Posterior vena cava (tissue), 2 donors: Measurements from ENCODE around the gene ARID1A. TPM values are rescaled to one million over a fixed set of nuclear protein-coding genes. Genes with fewer than 3 reads are reported as not detected.
"Not testable (repeated sequence)": the region's sequence is repeated elsewhere in the genome, so short reads cannot be mapped to it uniquely, and the experiment has no call there.

Source experiments
- DNase-seq: peaks from one replicate; pipeline ENCODE4 v3.0.0-alpha.2; 2020; ENCODE audit warnings: low spot score
- intact Hi-C, 2 donors: fragments of 100-400 bp; cut with DNase I; formaldehyde crosslinking; loops; one replicate each; pipeline versions ENCODE4 v1.14.1 to v1.14.2; 2022 to 2023
- long read RNA-seq, 2 donors: library from polyadenylated mRNA; unstranded; transcript quantifications; one replicate each; pipeline ENCODE4 v2.0.0, GENCODE V29; 2020 to 2021
- total RNA-seq, 2 donors: library from RNA; stranded (reverse); fragmentation: NEBNext Ultra II Directional; extraction: Animal tissue kit (Norgen Biotek cat#: 25700); gene quantifications; one replicate each; pipeline ENCODE4 v1.2.1, GENCODE V29; 2021
- donor health status: DM: yes; HTN: yes; CAD: no.
- donor health status: DM: yes; HTN: yes; CAD: no.

Gene ARID1A
- 10 to 100 TPM; 48.1 to 48.6 TPM for total RNA-seq
- long read RNA-seq, donor 1, transcript ARID1A-217 (1 exons, 3,046 nt): major isoform, 8 of 23 reads
- long read RNA-seq, donor 1, partial matches to known transcripts: 12 of 23 reads
- long read RNA-seq, donor 1, other reads (novel, unspliced or antisense): 3 of 23 reads
- long read RNA-seq, donor 2, transcript ARID1A-217 (1 exons, 3,046 nt): major isoform, 24 of 32 reads
- long read RNA-seq, donor 2, partial matches to known transcripts: 5 of 32 reads
- long read RNA-seq, donor 2, other reads (novel, unspliced or antisense): 3 of 32 reads

DNA sequence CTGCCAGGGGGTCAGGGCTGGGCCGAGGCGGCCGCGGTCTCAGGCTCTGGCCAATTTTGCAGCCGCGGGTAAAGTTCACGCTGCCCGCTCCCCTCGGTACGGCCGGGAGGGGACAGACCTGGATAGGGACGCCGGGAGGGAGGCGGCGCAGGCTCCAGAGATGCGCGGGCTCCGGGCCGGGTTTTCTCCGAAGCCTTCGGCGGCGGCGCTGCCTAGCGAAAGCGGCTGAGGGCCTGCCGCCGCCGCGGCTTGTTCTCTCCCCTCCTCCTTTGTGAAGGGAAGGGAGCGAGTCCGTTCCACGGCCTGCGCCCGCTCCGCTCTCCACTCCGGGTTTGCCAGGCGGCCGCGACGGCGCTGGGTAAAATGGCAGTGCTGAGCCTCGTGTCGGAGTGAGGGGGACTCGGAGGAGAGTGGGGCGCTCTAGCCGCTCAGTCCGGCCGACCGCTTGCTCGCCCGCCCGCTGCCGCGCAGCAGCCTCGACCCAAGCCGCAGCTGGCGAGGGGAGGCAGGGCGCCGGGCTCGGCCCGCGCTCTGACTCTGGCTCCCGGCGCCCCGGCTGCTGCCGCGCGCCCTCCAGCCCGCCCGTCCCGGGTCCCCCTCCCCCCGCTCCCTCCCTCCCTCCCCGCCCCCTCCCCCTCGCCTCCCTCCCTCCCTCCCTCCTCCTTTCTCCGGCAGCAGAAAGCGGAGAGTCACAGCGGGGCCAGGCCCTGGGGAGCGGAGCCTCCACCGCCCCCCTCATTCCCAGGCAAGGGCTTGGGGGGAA lies at the start of gene ARID1A:
Gene ARID1A, plus strand, starts transcription at position 660 of the 763 bp plus-strand sequence. CDS start 389 bp downstream, outside the sequence.
- intact Hi-C loops: loop anchor here (5.0 kb wide), 2 partner anchors 77 to 92 kb away; partner anchors contain the start of gene PIGV (in 1 of the 2)

DNA sequence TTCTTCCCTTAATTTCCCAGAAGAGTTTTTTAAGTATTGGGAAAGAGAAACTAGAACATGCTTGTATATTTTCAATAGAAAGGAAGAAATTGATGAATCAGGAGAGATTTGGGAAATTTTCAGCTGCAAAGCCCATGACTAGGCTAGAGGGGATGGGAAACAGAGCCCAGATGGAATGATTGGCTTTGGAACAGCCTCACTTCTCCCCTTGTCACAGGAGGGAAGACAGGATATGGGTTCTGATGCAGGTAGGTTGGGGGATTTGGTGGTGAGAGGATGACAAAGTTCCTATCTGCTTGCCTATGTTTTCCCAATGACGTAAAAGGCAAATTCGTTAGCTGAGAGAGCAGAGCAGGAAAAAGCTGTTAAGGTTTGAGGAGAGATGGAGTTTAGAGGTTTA lies 31.0 kb upstream of the ARID1A start:
- DNase-seq: no peak
- intact Hi-C loops: no loop called here

More for the DNA sequence above, at the start of gene ARID1A:
- peak; percentile 99 for DNase-seq

DNA sequence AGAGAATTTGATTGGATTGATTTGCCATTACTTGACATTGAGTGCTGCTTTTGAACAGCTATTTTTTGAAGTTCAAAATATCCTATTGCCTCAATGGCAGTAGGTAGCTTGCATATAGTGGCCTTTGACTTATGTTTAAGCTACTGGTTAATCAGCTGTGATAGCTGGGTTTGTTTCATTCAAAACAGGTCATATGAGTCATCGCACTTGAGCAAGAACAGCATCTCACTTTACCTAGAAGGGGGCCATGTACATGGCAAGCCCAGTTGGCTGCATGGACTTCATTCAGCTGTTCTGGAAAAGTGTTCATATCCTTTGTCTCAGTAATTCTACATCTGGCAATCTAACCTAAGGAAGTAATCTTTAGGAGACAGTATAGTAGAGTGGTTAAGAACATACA lies 29.0 kb upstream of the ARID1A start:
- DNase-seq: no peak
- intact Hi-C loops: no loop called here

DNA sequence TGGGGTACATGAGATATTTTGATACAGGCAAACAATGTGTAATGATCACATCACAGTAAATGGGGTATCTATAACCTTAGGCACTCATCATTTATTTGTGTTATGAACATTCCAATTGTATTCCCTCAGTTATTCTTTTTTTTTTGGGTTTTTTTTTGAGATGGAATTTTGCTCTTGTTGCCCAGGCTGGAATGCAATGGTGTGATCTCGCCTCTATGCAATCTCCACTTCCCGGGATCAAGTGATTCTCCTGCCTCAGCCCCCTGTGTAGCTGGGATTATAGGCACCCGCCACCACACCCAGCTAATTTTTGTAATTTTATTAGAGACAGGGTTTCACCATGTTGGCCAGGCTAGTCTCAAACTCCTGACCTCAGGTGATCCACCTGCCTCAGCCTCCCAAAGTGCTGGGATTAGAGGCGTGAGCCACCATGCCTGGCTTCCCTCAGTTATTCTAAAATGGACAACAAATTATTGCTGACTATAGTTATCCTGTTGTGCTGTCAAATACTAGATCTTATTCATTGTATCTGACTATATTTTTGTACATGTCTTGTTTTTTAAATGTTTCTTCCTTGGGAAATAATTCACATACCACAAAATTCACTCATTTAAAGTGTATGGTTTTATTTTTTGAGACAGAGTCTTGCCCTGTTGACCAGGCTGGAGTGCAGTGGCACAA lies 27.6 kb upstream of the ARID1A start:
- intact Hi-C loops, DNase-seq: not testable (repeated sequence)

DNA sequence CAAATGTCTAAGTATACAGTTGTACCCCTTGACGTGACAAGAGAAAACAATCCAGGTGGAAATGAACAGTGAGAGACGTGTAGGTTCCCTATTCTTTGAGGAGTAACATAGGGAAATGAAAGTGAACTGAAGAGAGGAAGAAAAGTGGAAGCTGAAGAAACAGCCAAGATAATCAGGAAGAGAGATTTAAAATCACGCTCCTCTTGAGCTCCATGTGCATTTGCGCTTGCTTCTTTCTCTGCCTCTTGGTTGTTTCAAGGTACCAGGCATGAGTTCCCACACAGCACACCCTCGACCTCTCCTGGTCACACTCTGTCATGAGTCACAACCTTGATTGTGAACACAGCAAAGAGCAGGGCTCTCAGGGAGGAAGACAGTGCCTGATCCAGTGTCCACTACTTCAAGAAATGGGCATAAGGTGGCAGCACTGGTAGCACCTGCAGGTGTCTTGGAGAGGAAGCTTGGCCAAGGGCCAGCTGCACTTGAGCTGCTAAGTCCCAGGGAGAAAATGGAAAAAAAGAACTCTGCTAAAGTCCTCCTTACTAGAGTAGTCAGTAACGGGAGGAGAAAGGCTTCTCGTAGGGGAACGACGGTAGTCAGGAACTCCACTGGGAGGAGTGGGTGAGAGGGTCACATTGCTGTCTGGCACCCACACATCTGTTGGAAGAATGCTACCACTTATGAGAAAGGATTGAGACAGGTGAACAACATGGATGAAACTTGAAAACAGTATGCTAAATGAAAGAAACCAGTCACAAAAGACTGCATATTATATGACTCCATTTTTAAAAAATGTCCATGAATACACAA lies 18.3 kb upstream of the ARID1A start:
- intact Hi-C loops: no loop called here
- no peak for DNase-seq

DNA sequence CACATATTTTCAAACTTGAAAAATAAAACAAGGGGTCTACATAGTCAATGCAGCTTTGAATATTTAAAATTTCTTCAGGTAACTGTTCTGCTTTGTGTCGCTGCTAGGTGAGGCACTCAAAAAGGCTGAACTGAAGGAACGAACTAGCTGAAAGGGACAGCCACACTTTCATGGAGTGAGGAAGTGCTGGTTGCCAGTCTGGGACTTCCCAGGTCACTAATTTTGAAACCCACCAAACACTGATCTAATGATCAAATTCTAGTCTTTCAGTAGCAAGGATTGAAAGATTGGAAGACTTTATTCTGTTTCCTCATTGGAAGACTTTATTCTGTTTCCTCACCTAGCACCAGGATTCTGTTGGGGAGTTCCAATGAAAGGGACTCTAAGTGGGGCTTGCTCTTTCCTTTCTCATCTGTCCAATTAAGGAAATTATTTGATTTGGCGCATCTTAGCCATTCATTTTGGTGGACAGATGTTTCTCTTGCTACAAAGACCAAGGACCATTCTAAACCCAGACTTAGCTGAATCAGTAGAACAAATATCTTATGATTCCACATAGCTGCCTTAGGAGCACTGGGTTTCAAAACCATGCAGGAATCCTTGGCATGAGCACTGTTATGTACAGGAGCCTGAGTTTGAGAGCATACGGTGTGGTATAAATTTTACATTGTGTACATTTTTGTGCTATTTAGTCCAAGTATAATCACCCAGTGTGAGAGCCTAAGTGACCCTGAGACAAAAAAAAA lies 10.9 kb upstream of the ARID1A start:
- intact Hi-C loops: loop anchor here in 1 of 2 donors (5.0 kb wide), 1 partner anchor 78 kb away; no protein-coding TSS in a partner anchor
- no peak for DNase-seq

DNA sequence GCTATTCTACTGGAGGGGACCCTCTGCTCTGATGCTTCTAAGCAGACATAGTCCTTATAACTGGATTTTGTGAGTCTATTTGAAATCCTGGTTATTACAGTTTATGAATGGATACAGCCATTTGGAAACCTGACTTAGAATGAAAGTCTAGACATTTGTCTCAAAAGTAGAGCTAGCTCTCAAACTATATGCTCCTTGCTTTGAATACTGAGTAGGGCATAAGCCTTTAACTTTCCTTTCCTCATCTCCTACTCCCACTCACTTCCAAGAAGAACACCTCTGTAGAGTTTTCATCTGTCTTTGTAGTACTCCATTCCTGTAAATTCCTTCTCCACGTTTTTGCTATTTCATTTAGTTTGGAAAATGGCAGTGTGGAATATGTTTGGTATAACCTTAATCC lies 9.0 kb upstream of the ARID1A start:
- intact Hi-C loops: loop anchor here in 1 of 2 donors (5.0 kb wide), 1 partner anchor 79 kb away; no protein-coding TSS in a partner anchor
- DNase-seq: no peak

DNA sequence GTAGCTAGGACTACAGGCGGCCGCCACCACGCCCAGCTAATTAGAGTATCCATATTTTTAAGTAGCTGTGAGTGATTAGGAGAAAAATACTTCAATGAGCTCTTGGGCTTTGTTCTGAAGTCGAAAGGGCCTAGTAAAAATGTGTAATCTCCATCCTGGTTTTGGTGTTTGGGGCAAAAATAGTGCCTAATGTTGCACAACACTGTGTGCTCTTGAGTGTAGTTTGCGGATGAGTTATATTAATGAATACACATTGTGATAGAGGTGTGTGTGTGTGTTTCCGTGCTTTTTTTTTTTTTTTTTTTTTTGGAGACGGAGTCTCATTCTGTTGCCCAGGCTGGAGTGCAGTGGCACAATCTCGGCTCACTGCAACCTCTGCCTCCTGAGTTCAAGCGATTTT lies 6.3 kb upstream of the ARID1A start:
- no peak for DNase-seq
- intact Hi-C loops: loop anchor here in 1 of 2 donors (5.0 kb wide), 1 partner anchor 82 kb away; no protein-coding TSS in a partner anchor

DNA sequence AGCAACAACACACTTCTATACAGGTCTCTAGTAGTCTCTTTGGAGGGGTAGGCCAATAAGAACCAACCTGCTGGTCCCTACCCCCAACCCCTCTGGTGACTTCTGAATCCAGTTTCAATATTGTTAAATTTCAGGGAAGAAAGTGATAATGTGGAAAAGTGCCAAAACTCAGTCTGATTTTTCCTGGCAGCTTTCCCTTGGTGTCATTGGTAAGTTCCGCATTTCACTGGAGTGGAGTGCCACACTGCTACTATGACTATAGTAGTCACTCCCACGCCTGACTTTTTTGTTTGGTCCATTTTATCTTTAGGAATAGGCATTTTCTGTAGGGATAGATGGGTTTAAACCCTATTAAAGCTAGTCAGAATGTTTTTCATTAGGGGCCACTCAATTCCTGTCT lies 5.7 kb upstream of the ARID1A start:
- DNase-seq: no peak
- intact Hi-C loops: loop anchor here in 1 of 2 donors (5.0 kb wide), 1 partner anchor 97 kb away; the partner anchor contains the start of gene PIGV

DNA sequence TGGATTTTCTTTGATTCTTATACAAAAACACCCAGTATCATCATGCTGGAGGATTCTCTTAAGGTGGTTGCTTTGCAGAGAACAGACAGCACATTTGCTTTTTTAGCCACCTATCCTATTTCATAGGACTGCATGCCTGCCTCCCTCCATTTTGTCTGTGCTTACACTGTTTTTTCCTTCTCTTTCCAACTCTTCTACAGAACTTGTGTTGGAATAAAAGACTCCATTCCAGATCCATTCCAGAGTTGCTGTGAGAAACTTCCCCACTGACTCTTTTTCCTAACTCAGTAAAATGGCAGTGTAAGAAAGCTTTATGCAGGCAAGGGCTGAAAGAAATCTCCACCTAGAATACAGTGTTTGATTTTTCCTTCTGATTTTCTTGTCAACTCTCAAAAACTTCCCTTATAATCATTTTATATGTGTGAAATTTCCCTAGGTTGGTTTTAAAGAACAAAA lies 5.2 kb upstream of the ARID1A start:
- intact Hi-C loops: loop anchor here in 1 of 2 donors (5.0 kb wide), 1 partner anchor 97 kb away; the partner anchor contains the start of gene PIGV

DNA sequence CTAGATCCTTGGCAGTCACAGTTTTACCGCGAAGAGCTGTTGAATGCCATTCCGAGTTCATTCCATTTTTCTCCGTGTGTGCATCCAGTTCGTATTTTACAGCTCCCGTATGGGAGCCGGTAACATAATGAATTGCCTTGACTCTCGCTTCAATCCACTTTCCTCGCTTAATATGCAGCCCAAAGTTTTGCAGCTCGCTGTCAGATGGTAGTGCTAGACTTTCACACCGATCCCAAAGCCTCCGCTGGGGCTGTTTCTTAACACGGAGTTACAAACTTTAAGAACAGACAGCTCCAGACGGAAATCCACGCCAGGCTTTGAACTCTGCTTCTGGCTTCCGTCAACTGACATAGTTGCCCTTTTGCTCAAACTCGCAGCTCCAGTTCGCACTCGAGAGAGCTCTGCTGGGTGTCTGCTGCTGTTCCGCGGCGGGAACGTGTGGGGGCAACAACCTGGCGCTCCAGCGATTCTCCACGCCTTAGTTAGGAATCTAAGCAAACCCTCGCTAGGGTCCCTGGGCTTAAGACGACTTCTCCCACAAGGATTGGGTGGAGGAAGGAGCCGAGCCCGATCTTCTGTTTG lies 3.5 kb upstream of the ARID1A start:
- intact Hi-C loops: loop anchor here in 1 of 2 donors (5.0 kb wide), 1 partner anchor 95 kb away; the partner anchor contains the start of gene PIGV
- DNase-seq: peak; percentile 93

More for the DNA sequence above, 5.2 kb upstream of the ARID1A start:
- DNase-seq: no peak

DNA sequence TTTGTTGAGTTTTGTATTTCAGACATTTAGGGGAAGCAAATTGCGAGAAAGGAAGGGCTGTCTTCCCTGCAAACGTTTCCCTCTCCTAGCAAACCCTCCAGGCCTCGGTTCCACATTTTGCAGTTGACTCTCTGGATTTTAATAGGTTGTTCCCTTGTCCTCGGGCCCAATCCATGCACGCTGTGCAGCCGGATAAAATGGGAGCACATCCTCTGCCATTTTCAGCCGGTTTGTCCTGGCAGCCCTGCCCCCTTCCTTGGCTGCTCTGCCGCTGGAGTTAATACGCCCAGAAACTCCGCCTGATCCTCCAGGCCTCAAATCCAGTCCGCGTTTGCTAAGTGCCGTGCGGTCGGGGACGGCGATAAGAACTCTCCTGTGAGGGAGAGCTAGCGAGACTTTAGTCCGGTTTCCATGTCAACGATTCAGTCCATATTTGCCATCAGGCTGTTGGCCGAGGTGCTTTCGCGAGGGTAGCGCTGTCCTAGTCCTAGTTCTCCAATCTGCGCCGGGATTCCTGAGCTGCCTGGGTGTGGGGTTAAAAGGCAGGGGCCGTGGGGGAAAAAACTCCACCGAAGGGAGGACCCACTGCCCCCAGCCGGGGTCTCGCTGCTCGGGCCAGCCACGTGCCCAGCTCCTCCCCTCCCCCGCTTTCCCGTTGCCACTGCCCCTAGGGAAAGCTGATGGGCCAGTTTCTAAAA lies 2.9 kb upstream of the ARID1A start:
- intact Hi-C loops: loop anchor here in 1 of 2 donors (5.0 kb wide), 1 partner anchor 94 kb away; the partner anchor contains the start of gene PIGV
- DNase-seq: peak; percentile 97

DNA sequence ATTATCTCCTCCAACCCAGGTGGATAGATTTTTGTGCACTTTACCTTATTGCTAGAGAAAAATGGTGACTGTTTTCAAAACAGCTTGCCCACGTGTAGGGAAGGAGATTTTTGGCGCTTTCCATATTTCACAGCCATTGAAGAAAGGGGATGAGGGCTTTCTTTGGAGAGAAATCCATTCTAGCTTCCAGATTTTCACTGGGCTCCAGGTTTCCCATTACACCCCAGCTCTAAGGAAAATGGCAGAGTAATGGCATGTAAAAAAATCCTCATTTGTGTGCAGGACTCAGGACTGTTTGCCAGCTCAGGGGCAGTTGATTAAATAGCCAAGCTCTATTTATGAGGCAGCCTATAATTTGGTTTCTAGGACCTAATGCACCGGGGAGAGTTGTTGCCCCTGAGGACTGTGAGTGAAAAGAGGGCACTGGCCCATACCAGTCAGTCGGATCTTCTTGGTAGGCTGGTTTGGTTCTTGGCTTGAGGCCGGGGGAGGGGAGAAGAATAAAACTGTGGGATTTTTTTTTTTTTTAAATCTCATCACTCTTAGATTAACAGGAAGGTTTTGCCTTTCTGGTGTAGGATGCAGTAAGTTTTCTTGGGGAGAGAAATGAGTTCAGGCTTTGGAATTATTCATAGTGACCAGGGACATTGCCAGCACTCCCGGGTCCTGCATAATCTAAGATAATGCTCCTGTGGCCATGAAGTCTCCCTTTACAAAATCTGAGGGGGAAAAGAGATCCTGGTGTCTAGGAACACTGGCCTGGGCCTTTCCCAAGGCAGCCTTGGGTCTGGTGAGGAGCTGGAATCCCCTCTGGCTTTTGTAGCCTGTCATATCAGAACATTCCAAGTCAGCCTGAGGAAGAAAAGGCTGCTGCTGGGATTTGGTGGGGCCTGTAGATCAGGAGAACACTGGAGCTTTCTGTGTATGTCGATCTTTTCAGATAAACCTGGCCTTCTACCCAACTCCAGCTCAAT lies 1.9 kb upstream of the ARID1A start:
- intact Hi-C loops: loop anchor here in 1 of 2 donors (5.0 kb wide), 1 partner anchor 93 kb away; the partner anchor contains the start of gene PIGV
- DNase-seq: no peak

DNA sequence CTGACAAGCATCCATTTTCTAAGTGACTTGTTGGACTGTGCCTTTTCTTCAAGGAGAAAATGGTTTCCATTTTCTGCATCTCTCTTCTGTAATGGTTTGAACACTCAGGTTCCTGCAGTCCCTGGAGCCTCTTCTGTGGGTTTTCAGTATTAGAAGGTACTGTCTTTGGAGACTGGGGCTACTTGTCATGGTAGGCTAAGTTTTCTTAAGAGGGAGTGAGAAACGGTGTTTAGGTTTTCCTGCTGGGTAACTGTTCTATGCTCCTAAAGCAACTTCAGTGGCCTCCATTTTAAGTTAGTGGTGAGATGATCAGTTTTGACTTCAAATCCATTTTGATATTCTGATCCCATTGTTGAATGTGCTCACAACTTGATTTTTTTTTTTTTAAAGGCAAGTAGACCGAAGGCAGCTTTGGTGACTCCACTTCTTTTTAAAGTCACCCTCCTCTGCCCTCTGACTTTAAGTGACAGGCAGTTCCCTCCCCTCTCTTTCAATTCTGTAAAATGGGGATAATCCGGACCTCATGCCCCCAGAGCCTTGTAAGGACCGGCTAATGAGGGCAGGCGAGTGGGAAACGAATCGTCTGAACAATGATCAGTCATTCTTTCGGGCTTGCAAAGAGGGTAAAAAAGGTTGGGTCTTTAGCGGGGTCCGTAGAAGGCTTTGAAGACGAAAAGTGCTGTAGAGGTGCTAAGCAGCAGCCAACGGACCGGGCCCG lies 1.0 kb upstream of the ARID1A start:
- intact Hi-C loops: loop anchor here (5.0 kb wide), 2 partner anchors 78 to 93 kb away; partner anchors contain the start of gene PIGV (in 2 of the 2)
- no peak for DNase-seq

DNA sequence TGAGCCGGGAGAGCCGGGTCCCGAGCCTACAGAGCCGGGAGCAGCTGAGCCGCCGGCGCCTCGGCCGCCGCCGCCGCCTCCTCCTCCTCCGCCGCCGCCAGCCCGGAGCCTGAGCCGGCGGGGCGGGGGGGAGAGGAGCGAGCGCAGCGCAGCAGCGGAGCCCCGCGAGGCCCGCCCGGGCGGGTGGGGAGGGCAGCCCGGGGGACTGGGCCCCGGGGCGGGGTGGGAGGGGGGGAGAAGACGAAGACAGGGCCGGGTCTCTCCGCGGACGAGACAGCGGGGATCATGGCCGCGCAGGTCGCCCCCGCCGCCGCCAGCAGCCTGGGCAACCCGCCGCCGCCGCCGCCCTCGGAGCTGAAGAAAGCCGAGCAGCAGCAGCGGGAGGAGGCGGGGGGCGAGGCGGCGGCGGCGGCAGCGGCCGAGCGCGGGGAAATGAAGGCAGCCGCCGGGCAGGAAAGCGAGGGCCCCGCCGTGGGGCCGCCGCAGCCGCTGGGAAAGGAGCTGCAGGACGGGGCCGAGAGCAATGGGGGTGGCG lies 371 bp downstream of the ARID1A start:
- intact Hi-C loops: loop anchor here (5.0 kb wide), 2 partner anchors 76 to 91 kb away; partner anchors contain the start of gene PIGV (in 1 of the 2)
- no peak for DNase-seq
